HG03060 (cell line): ENCODE results near the gene SLC23A2.

Experiments used
- ATAC-seq: cut with Tn5 transposase; IDR thresholded peaks from one replicate; pipeline ENCODE4 v1.9.1; 2021; ENCODE audit warnings: low read depth, moderate number of reproducible peaks; ENCODE audit not compliant: unreplicated experiment

SLC23A2 gene

GRCh38 chr20:4805663-4806449 is 195.5 kb downstream of the SLC23A2 start:
- ATAC-seq = no peak

- no peak for ATAC-seq
These were observed 198.8 kb downstream of the SLC23A2 start for GRCh38 chr20:4802527-4802926.
